H1 (cell line): ENCODE measurements around the gene RARB. TPM values are rescaled to one million over a fixed set of nuclear protein-coding genes. Genes with fewer than 3 reads are reported as not detected.

Experiments
- CTCF ChIA-PET: fragments of 300-600 bp; sonication (Branson Sonifier 250); formaldehyde crosslinking; loops from one replicate; lab custom pipeline; 2021; ENCODE audit not compliant: partially characterized antibody; lab: Charles Lee
- POLR2A ChIA-PET: fragments of 300-600 bp; sonication (Branson Sonifier 250); formaldehyde crosslinking; loops from one replicate; lab custom pipeline; 2021; ENCODE audit warnings: inconsistent platforms; ENCODE audit not compliant: partially characterized antibody; lab: Charles Lee
- DNase-seq, 2 experiments: peaks; one replicate each; pipeline versions ENCODE4 v3.0.0 to v3.0.0-alpha.2; 2010 to 2022; ENCODE audit warnings: low spot score in 2 of 2, low read depth in 1 of 2, mixed read lengths in 1 of 2
- FAIRE-seq: peaks from 2 replicates; lab custom pipeline; 2011; peaks lifted over from hg19 to GRCh38; lab: Jason Lieb, UNC
- H2AFZ ChIP-seq: 2 replicates; pipeline ENCODE4 v1.8.1; 2012; ENCODE audit warnings: low read length, inconsistent platforms
- H2AK5ac ChIP-seq: 2 replicates; pipeline ENCODE4 v1.6.1; 2013; ENCODE audit warnings: low read depth, low read length
- H2BK120ac ChIP-seq: replicated peaks from 2 replicates; pipeline ENCODE3; 2013; ENCODE audit warnings: low read depth, low read length, inconsistent platforms
- H2BK12ac ChIP-seq: 2 replicates; pipeline ENCODE4 v1.6.1; 2013; ENCODE audit warnings: low read depth, low read length
- H2BK15ac ChIP-seq: 2 replicates; pipeline ENCODE4 v1.6.1; 2013; ENCODE audit warnings: low read length
- H2BK20ac ChIP-seq: 2 replicates; pipeline ENCODE4 v1.6.1; 2013; ENCODE audit warnings: low read length
- H2BK5ac ChIP-seq: 2 replicates; pipeline ENCODE4 v1.6.1; 2013; ENCODE audit warnings: low read depth, low read length
- H3K14ac ChIP-seq: 2 replicates; pipeline ENCODE4 v1.6.1; 2013; ENCODE audit warnings: inconsistent platforms; ENCODE audit not compliant: insufficient read length
- H3K18ac ChIP-seq: 2 replicates; pipeline ENCODE4 v1.6.1; 2013; ENCODE audit warnings: low read length; ENCODE audit errors: extremely low read depth
- H3K23ac ChIP-seq: 2 replicates; pipeline ENCODE4 v1.6.1; 2013; ENCODE audit warnings: inconsistent platforms; ENCODE audit not compliant: insufficient read length
- H3K23me2 ChIP-seq: 2 replicates; pipeline ENCODE4 v1.6.1; 2013; ENCODE audit warnings: low read depth, low read length
- H3K27ac ChIP-seq: 2 replicates; pipeline ENCODE4 v1.6.1; 2011; ENCODE audit warnings: low read depth, low read length, inconsistent platforms
- H3K27me3 ChIP-seq, 4 experiments: replicated peaks in 1 of 4; 1 replicate in 1 of 4; 2 replicates in 3 of 4; pipeline versions ENCODE4 v1.6.1 to v1.8.1; 2011 to 2013; ENCODE audit warnings: low read length in 3 of 4, mild to moderate bottlenecking in 3 of 4, inconsistent platforms in 2 of 4, mixed read lengths in 2 of 4, moderate library complexity in 1 of 4; ENCODE audit not compliant: control insufficient read depth in 3 of 4, insufficient read depth in 3 of 4; ENCODE audit errors: extremely low read depth in 1 of 4
- H3K36me3 ChIP-seq, 4 experiments: 2 replicates each; pipeline versions ENCODE4 v1.6.1 to v1.8.1; 2011 to 2013; ENCODE audit warnings: mild to moderate bottlenecking in 4 of 4, low read length in 3 of 4, moderate library complexity in 2 of 4, control low read depth in 1 of 4, inconsistent platforms in 1 of 4; ENCODE audit not compliant: insufficient read depth in 4 of 4, control insufficient read depth in 2 of 4
- H3K4ac ChIP-seq: replicated peaks from 2 replicates; pipeline ENCODE3; 2013; ENCODE audit warnings: low read length, low read depth, mixed read lengths, inconsistent platforms; ENCODE audit not compliant: insufficient read length
- H3K4me1 ChIP-seq, 4 experiments: replicated peaks in 1 of 4; 1 replicate in 1 of 4; 2 replicates in 3 of 4; pipeline versions ENCODE4 v1.6.1 to v1.8.1; 2011 to 2013; ENCODE audit warnings: low read length in 3 of 4, inconsistent platforms in 2 of 4, mixed read lengths in 1 of 4; ENCODE audit not compliant: insufficient read depth in 4 of 4, control insufficient read depth in 3 of 4
- H3K4me2 ChIP-seq, 2 experiments: 2 replicates each; pipeline versions ENCODE4 v1.6.1 to v1.8.1; 2011 to 2013; ENCODE audit warnings: low read depth in 2 of 2, low read length in 2 of 2, control low read depth in 1 of 2, inconsistent platforms in 1 of 2, mild to moderate bottlenecking in 1 of 2; ENCODE audit not compliant: insufficient read depth in 1 of 2
- H3K4me3 ChIP-seq, 4 experiments: fragments of 200-600, 300-600 bp in 1 of 4; sonication (generic), shearing (Covaris generic), sonication (Bioruptor Twin) in 1 of 4; 2 replicates each; pipeline versions ENCODE4 v1.5.1 to v1.8.1; 2011 to 2016; ENCODE audit warnings: low read length in 4 of 4, low read depth in 3 of 4, control low read depth in 2 of 4, inconsistent platforms in 2 of 4, mild to moderate bottlenecking in 2 of 4, mixed read lengths in 1 of 4, moderate library complexity in 1 of 4; ENCODE audit not compliant: insufficient read depth in 2 of 4; ENCODE audit errors: extremely low read depth in 1 of 4
- H3K56ac ChIP-seq: replicated peaks from 2 replicates; pipeline ENCODE3; 2013; ENCODE audit warnings: low read depth, mild to moderate bottlenecking, mixed read lengths, low read length, inconsistent platforms; ENCODE audit not compliant: insufficient read length
- H3K79me1 ChIP-seq: 2 replicates; pipeline ENCODE4 v1.6.1; 2013; ENCODE audit warnings: low read depth, low read length, control low read depth
- H3K79me2 ChIP-seq, 2 experiments: 2 replicates each; pipeline versions ENCODE4 v1.6.1 to v1.8.1; 2012 to 2013; ENCODE audit warnings: low read length in 2 of 2, mild to moderate bottlenecking in 2 of 2, inconsistent platforms in 1 of 2; ENCODE audit not compliant: insufficient read depth in 2 of 2, control insufficient read depth in 1 of 2
- H3K9ac ChIP-seq, 4 experiments: replicated peaks in 1 of 4; 1 replicate in 1 of 4; 2 replicates in 3 of 4; pipeline versions ENCODE4 v1.6.1 to v1.8.1; 2011 to 2013; ENCODE audit warnings: low read depth in 3 of 4, low read length in 3 of 4, control low read depth in 2 of 4, mild to moderate bottlenecking in 2 of 4, moderate library complexity in 2 of 4, inconsistent platforms in 1 of 4; ENCODE audit errors: extremely low read depth in 1 of 4
- H3K9me3 ChIP-seq, 2 experiments: 2 replicates each; pipeline versions ENCODE4 v1.6.1 to v1.8.1; 2012 to 2013; ENCODE audit warnings: mild to moderate bottlenecking in 2 of 2, moderate library complexity in 2 of 2, control low read depth in 1 of 2, inconsistent platforms in 1 of 2, low read depth in 1 of 2, low read length in 1 of 2, mixed read lengths in 1 of 2; ENCODE audit not compliant: insufficient read depth in 2 of 2
- H4K20me1 ChIP-seq, 2 experiments: replicated peaks in 1 of 2; 2 replicates each; pipeline versions ENCODE3 to v1.8.1; 2011 to 2013; ENCODE audit warnings: inconsistent platforms in 2 of 2, low read length in 2 of 2, mild to moderate bottlenecking in 1 of 2; ENCODE audit not compliant: insufficient read depth in 2 of 2, control insufficient read depth in 1 of 2
- H4K5ac ChIP-seq: 2 replicates; pipeline ENCODE4 v1.6.1; 2013; ENCODE audit warnings: low read length, low read depth, mixed read lengths, inconsistent platforms; ENCODE audit not compliant: insufficient read length
- H4K8ac ChIP-seq: 2 replicates; pipeline ENCODE4 v1.8.0; 2013; ENCODE audit warnings: mild to moderate bottlenecking, moderate library complexity, low read length, inconsistent platforms; ENCODE audit not compliant: insufficient read depth; ENCODE audit errors: extremely low read depth
- H4K91ac ChIP-seq: replicated peaks from 2 replicates; pipeline ENCODE3; 2013; ENCODE audit warnings: low read length, mixed read lengths, inconsistent platforms; ENCODE audit not compliant: insufficient read length
- ATF2 ChIP-seq: IDR thresholded peaks from 2 replicates; pipeline ENCODE4 v1.6.1; 2012; ENCODE audit warnings: low read length, inconsistent platforms
- BCL11A ChIP-seq, 2 experiments: IDR thresholded peaks; one replicate each; pipeline ENCODE4 v1.6.1; 2011; ENCODE audit warnings: low read depth in 2 of 2, low read length in 2 of 2, mild to moderate bottlenecking in 2 of 2
- CEBPB ChIP-seq: IDR thresholded peaks from 2 replicates; pipeline ENCODE4 v1.6.1; 2012; ENCODE audit warnings: low read depth, low read length
- HDAC2 ChIP-seq, 2 experiments: fragments of 300-600 bp in 1 of 2; sonication (generic) in 1 of 2; IDR thresholded peaks; 2 replicates each; pipeline ENCODE4 v1.6.1; 2011 to 2012; ENCODE audit warnings: low read depth in 2 of 2, low read length in 2 of 2, mild to moderate bottlenecking in 2 of 2, moderate library complexity in 2 of 2, borderline replicate concordance in 1 of 2, inconsistent platforms in 1 of 2
- KDM4A ChIP-seq: IDR thresholded peaks from one replicate; pipeline ENCODE4 v1.7.1; 2012; ENCODE audit warnings: low read depth, mild to moderate bottlenecking, moderate library complexity, low read length, inconsistent platforms; ENCODE audit not compliant: severe bottlenecking
- MAFK ChIP-seq: IDR thresholded peaks from 2 replicates; pipeline ENCODE4 v1.6.1; 2012; ENCODE audit warnings: low read depth, mild to moderate bottlenecking, improper control_type of control experiment, low read length
- POLR2A ChIP-seq, 2 experiments: IDR thresholded peaks; 1 replicate in 1 of 2; 2 replicates in 1 of 2; pipeline ENCODE4 v1.6.1; 2011; ENCODE audit warnings: low read depth in 2 of 2, low read length in 2 of 2, mild to moderate bottlenecking in 2 of 2; ENCODE audit errors: control extremely low read depth in 1 of 2
- POLR2AphosphoS5 ChIP-seq: IDR thresholded peaks from 2 replicates; pipeline ENCODE4 v1.6.1; 2011; ENCODE audit warnings: low read depth, low read length
- RBBP5 ChIP-seq: IDR thresholded peaks from 2 replicates; pipeline ENCODE4 v1.7.1; 2012; ENCODE audit warnings: low read depth, mild to moderate bottlenecking, inconsistent platforms, low read length, moderate library complexity, borderline replicate concordance
- RXRA ChIP-seq: IDR thresholded peaks from 2 replicates; pipeline ENCODE4 v1.6.1; 2011; ENCODE audit warnings: low read depth, mild to moderate bottlenecking, low read length, moderate library complexity; ENCODE audit not compliant: insufficient read depth
- SAP30 ChIP-seq: fragments of 300-600 bp; sonication (generic); IDR thresholded peaks from 2 replicates; pipeline ENCODE4 v1.7.1; 2012; ENCODE audit warnings: low read length, moderate library complexity, mild to moderate bottlenecking, inconsistent platforms; ENCODE audit not compliant: insufficient read depth, insufficient replicate concordance
- YY1 ChIP-seq: IDR thresholded peaks from 2 replicates; pipeline ENCODE4 v1.6.1; 2011; ENCODE audit warnings: low read depth, mild to moderate bottlenecking, low read length
- WGBS, 2 experiments: shearing (Covaris generic) in 1 of 2; methylation state at CpG; one replicate each; pipeline versions ENCODE4 v1.1.6 to v1.1.7; 2013 to 2015; ENCODE audit warnings: low lambda C conversion rate in 2 of 2, mixed read lengths in 2 of 2, inconsistent platforms in 1 of 2, low coverage in 1 of 2, missing lambda C conversion rate in 1 of 2; ENCODE audit not compliant: insufficient replicate concordance in 2 of 2, insufficient coverage in 1 of 2, insufficient read length in 1 of 2; ENCODE audit errors: extremely low coverage in 1 of 2, missing lambda C conversion rate in 1 of 2; 5-methylcytosine and 5-hydroxymethylcytosine counted together
- polyA plus RNA-seq, 7 experiments: library from polyadenylated mRNA; depleted of rRNA in 3 of 7; stranded (reverse) in 5 of 7; unstranded in 2 of 7; fragments of >200 nt in 5 of 7; fragments of 200-250 nt in 2 of 7; gene quantifications; 1 replicate in 5 of 7; 2 replicates in 1 of 7; 4 replicates in 1 of 7; pipeline versions ENCODE4 v1.2.1 to v1.2.3, GENCODE V29; 2011 to 2013; ENCODE audit warnings: missing spikeins in 2 of 7, mixed read lengths in 2 of 7
- total RNA-seq: library from RNA; stranded (reverse); fragmentation: NEBNext Ultra II Directional; extraction: Animal tissue kit (Norgen Biotek cat#: 25700); gene quantifications from 2 replicates; pipeline ENCODE4 v1.2.1, GENCODE V29; 2021

RARB gene
- total and polyA plus RNA-seq, 2 of the 8 experiments (the other 6 are each of a cell fraction or from before 2014, with no cell fraction given): 0.15 to 0.22 TPM

- POLR2A ChIA-PET: no interaction called here
- H3K4me1 ChIP-seq: no peaks in the 10 kb centered on the region
- H2BK12ac ChIP-seq: no peak overlapping the region
- no peak overlapping the region for H2BK15ac ChIP-seq
- H3K23ac ChIP-seq: no peak overlapping the region
- H3K14ac ChIP-seq: no peak overlapping the region
- H3K79me2 ChIP-seq: no peaks in the 10 kb centered on the region
- no peak overlapping the region for H3K4ac ChIP-seq
- H3K9ac ChIP-seq: no peak overlapping the region
- no peak overlapping the region for H2AK5ac ChIP-seq
- no peak overlapping the region; the same call in 1 of the 2 replicates for H2AFZ ChIP-seq
- H4K20me1 ChIP-seq: no peaks in the 10 kb centered on the region
- H4K8ac ChIP-seq: no peak overlapping the region
- no peaks in the 10 kb centered on the region for H3K27me3 ChIP-seq
- no peaks in the 10 kb centered on the region for H3K23me2 ChIP-seq
- no peak overlapping the region for H2BK20ac ChIP-seq
- H4K5ac ChIP-seq: no peak overlapping the region
- WGBS, 2 experiments: 93% methylated on average over 5 of the region's 5 CpGs; no CpG with 5 or more reads in 1 of the 2 experiments
- H2BK120ac ChIP-seq: no peak overlapping the region
- H3K9me3 ChIP-seq: no peaks in the 10 kb centered on the region
- H3K4me2 ChIP-seq: no peak overlapping the region
- H3K4me3 ChIP-seq: no peak overlapping the region
- no peaks in the 10 kb centered on the region for H3K36me3 ChIP-seq
- H4K91ac ChIP-seq: no peak overlapping the region
- CTCF ChIA-PET: interaction anchor here (0.7 kb wide), 1 partner anchor 97 kb away, joined by 3 read pairs; no protein-coding TSS in a partner anchor
- no peak overlapping the region for H3K27ac ChIP-seq
- H2BK5ac ChIP-seq: no peak overlapping the region
- H3K56ac ChIP-seq: no peak overlapping the region
- no peak overlapping the region for H3K18ac ChIP-seq
- H3K79me1 ChIP-seq: no peaks in the 10 kb centered on the region
- FAIRE-seq (no peak), DNase-seq (no peak)
- TF ChIP-seq RXRA (no peak), KDM4A (no peak), HDAC2 (IDR thresholded peaks at IDR 0.05; ENCODE audit: borderline replicate concordance in 1 of 2, low read depth in 2 of 2, low read length in 2 of 2) (no peak), ATF2 (no peak), BCL11A (IDR thresholded peaks at IDR 0.05; ENCODE audit: low read depth in 2 of 2, low read length in 2 of 2) (no peak), YY1 (no peak), RBBP5 (no peak), POLR2A (IDR thresholded peaks at IDR 0.05; ENCODE audit: control extremely low read depth in 1 of 2, low read depth in 2 of 2, low read length in 2 of 2) (no peak), MAFK (no peak), SAP30 (no peak), POLR2AphosphoS5 (no peak), CEBPB (no peak)
Observed at GRCh38 chr3:25465266-25465860, 37.3 kb downstream of the RARB start.
